SU-DHL-6 (cell line): ENCODE results near the gene WDR86.

Experiments used
- H2AFZ ChIP-seq: fragments of 200-600 bp; sonication (generic); 2 replicates; pipeline ENCODE4 v1.6.1; 2014; ENCODE audit warnings: low read depth, mild to moderate bottlenecking, moderate library complexity, mixed read lengths, antibody characterized with exemption, low read length; ENCODE audit not compliant: severe bottlenecking
- H3F3A ChIP-seq: fragments of 200-600 bp; shearing (Covaris generic); 2 replicates; pipeline ENCODE4 v1.6.0; 2016; ENCODE audit warnings: antibody characterized with exemption, mild to moderate bottlenecking; ENCODE audit not compliant: insufficient read depth
- H3K27ac ChIP-seq: fragments of 200-600 bp; sonication (generic); 2 replicates; pipeline ENCODE4 v1.5.1; 2016; ENCODE audit warnings: low read depth, mild to moderate bottlenecking, low read length, moderate library complexity, mixed read lengths
- H3K27me3 ChIP-seq: fragments of 200-600 bp; sonication (generic), shearing (Covaris generic); 2 replicates; pipeline ENCODE4 v1.6.0; 2014; ENCODE audit warnings: mild to moderate bottlenecking, low read length
- H3K36me3 ChIP-seq: fragments of 200-600 bp; sonication (generic); 2 replicates; pipeline ENCODE4 v1.6.1; 2014; ENCODE audit warnings: mild to moderate bottlenecking, low read length, mixed read lengths
- H3K4me2 ChIP-seq: fragments of 300-600, 200-600 bp; shearing (Covaris generic), sonication (generic); 2 replicates; pipeline ENCODE4 v1.6.0; 2014; ENCODE audit warnings: low read length, low read depth, mild to moderate bottlenecking; ENCODE audit not compliant: poor library complexity, severe bottlenecking
- H3K4me3 ChIP-seq: fragments of 200-600 bp; sonication (generic); 2 replicates; pipeline ENCODE4 v1.5.1; 2014; ENCODE audit warnings: antibody characterized with exemption, low read length, mild to moderate bottlenecking, mixed read lengths; ENCODE audit not compliant: insufficient read depth, poor library complexity, severe bottlenecking
- H3K79me2 ChIP-seq: fragments of 200-600 bp; sonication (generic); 2 replicates; pipeline ENCODE4 v1.6.1; 2014; ENCODE audit warnings: mild to moderate bottlenecking, low read length, moderate library complexity; ENCODE audit not compliant: insufficient read depth
- H3K9ac ChIP-seq: fragments of 200-600 bp; sonication (generic); 2 replicates; pipeline ENCODE4 v1.7.0; 2014; ENCODE audit warnings: mild to moderate bottlenecking, low read length
- H3K9me2 ChIP-seq: fragments of 200-600 bp; sonication (generic); replicated peaks from 2 replicates; pipeline ENCODE4 v1.6.1; 2014; ENCODE audit warnings: low read length; ENCODE audit not compliant: insufficient read depth
- H3K9me3 ChIP-seq: fragments of 200-600 bp; sonication (generic); 2 replicates; pipeline ENCODE4 v1.6.1; 2014; ENCODE audit warnings: low read length, mixed read lengths; ENCODE audit not compliant: insufficient read depth
- H4K20me1 ChIP-seq: fragments of 200-600 bp; sonication (generic); 2 replicates; pipeline ENCODE4 v1.6.1; 2014; ENCODE audit warnings: low read depth, mild to moderate bottlenecking, antibody characterized with exemption, low read length, moderate library complexity, mixed read lengths
- EZH2phosphoT487 ChIP-seq: fragments of 200-600 bp; sonication (generic), shearing (Covaris generic); conservative IDR thresholded peaks from 2 replicates; pipeline ENCODE4 v1.6.1; 2018; ENCODE audit warnings: mild to moderate bottlenecking, antibody characterized with exemption, low read length, moderate library complexity, mixed read lengths
- TF ChIP-seq, protein P1 (sequence below): fragments of 200-600 bp; sonication (generic); IDR thresholded peaks from one replicate; pipeline ENCODE4 v1.5.1; 2017; ENCODE audit warnings: antibody characterized with exemption, mild to moderate bottlenecking, low read length, moderate library complexity; ENCODE audit not compliant: insufficient read depth, poor library complexity, severe bottlenecking

The WDR86 gene

GRCh38 chr7:151399305-151399601 is 10.6 kb downstream of the WDR86 start:
- Histone ChIP-seq H3K4me2 (no peak overlapping the region), H3K79me2 (no peaks in the 10 kb centered on the region), H2AFZ (no peak overlapping the region), H3K36me3 (no peaks in the 10 kb centered on the region), H3K27ac (no peak overlapping the region), H3K27me3 (no peaks in the 10 kb centered on the region), H3K9me2 (no peaks in the 10 kb centered on the region), H3K4me3 (no peak overlapping the region), H4K20me1 (no peaks in the 10 kb centered on the region), H3F3A (no peaks in the 10 kb centered on the region), H3K9ac (no peak overlapping the region), H3K9me3 (no peaks in the 10 kb centered on the region)
- TF ChIP-seq, protein P1, sequence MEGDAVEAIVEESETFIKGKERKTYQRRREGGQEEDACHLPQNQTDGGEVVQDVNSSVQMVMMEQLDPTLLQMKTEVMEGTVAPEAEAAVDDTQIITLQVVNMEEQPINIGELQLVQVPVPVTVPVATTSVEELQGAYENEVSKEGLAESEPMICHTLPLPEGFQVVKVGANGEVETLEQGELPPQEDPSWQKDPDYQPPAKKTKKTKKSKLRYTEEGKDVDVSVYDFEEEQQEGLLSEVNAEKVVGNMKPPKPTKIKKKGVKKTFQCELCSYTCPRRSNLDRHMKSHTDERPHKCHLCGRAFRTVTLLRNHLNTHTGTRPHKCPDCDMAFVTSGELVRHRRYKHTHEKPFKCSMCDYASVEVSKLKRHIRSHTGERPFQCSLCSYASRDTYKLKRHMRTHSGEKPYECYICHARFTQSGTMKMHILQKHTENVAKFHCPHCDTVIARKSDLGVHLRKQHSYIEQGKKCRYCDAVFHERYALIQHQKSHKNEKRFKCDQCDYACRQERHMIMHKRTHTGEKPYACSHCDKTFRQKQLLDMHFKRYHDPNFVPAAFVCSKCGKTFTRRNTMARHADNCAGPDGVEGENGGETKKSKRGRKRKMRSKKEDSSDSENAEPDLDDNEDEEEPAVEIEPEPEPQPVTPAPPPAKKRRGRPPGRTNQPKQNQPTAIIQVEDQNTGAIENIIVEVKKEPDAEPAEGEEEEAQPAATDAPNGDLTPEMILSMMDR, result no peak
- TF ChIP-seq EZH2phosphoT487, result no peak

GRCh38 chr7:151398446-151399304 is 11.2 kb downstream of the WDR86 start:
- no peaks in the 10 kb centered on the region for H3K36me3 ChIP-seq
- no peaks in the 10 kb centered on the region for H4K20me1 ChIP-seq
- TF ChIP-seq, protein P1, result no peak
- no peak for TF ChIP-seq EZH2phosphoT487
- no peaks in the 10 kb centered on the region for H3K79me2 ChIP-seq
- H3K9me3 ChIP-seq, result no peaks in the 10 kb centered on the region
- no peak overlapping the region for H3K9ac ChIP-seq
- no peak overlapping the region for H3K27ac ChIP-seq
- H3K9me2 ChIP-seq, result no peaks in the 10 kb centered on the region
- H3K27me3 ChIP-seq, result no peaks in the 10 kb centered on the region
- H2AFZ ChIP-seq, result no peak overlapping the region
- no peak overlapping the region for H3K4me2 ChIP-seq
- H3K4me3 ChIP-seq, result no peak overlapping the region
- H3F3A ChIP-seq, result no peaks in the 10 kb centered on the region

GRCh38 chr7:151397026-151397425 is 12.8 kb downstream of the WDR86 start:
- H2AFZ ChIP-seq, result no peak overlapping the region
- TF ChIP-seq, protein P1, result no peak
- no peak for TF ChIP-seq EZH2phosphoT487
- no peaks in the 10 kb centered on the region for H3K9me3 ChIP-seq
- no peak overlapping the region for H3K9ac ChIP-seq
- no peaks in the 10 kb centered on the region for H3K79me2 ChIP-seq
- no peaks in the 10 kb centered on the region for H4K20me1 ChIP-seq
- no peak overlapping the region for H3K4me2 ChIP-seq
- no peak overlapping the region for H3K4me3 ChIP-seq
- no peaks in the 10 kb centered on the region for H3K27me3 ChIP-seq
- no peaks in the 10 kb centered on the region for H3K36me3 ChIP-seq
- H3K9me2 ChIP-seq, result no peaks in the 10 kb centered on the region
- H3K27ac ChIP-seq, result no peak overlapping the region
- H3F3A ChIP-seq, result no peaks in the 10 kb centered on the region
